Measurements from ENCODE around the gene GTF2H1. TPM values are rescaled to one million over a fixed set of nuclear protein-coding genes. Genes with fewer than 3 reads are reported as not detected.

The GTF2H1 gene
- total RNA-seq, 1 donor from 2014 or later, result 45.2 TPM

GRCh38 chr11:18330921-18331320 is 8.6 kb downstream of the GTF2H1 start:
- Histone ChIP-seq H2AFZ (replicated peaks) (no peak overlapping the region), H3F3A (ENCODE audit: low read depth) (no peaks in the 10 kb centered on the region), H3K9ac (no peak overlapping the region), H3K27ac (no peak overlapping the region), H3K4me1 (no peaks in the 10 kb centered on the region), H3K4me3 (no peak overlapping the region), H3K9me3 (ENCODE audit: low read depth) (no peaks in the 10 kb centered on the region), H3K79me2 (ENCODE audit: low read depth) (peaks cover 60% of the 10 kb centered on the region), H3K27me3 (no peaks in the 10 kb centered on the region), H3K4me2 (no peak overlapping the region), H3K36me3 (peaks cover 17% of the 10 kb centered on the region), H4K20me1 (ENCODE audit: low read depth) (peaks cover 7% of the 10 kb centered on the region)
- H3K27me3 Mint-ChIP-seq (ENCODE audit: insufficient read depth, low read depth), result no peaks in the 10 kb centered on the region
- no peaks in the 10 kb centered on the region for H3K9me3 Mint-ChIP-seq
- no peak overlapping the region for H3K27ac Mint-ChIP-seq
- no peak overlapping the region for H3K4me3 Mint-ChIP-seq
- no peaks in the 10 kb centered on the region for H3K4me1 Mint-ChIP-seq
- DNase-seq (ENCODE audit: low spot score), result no peak
- TF ChIP-seq EZH2phosphoT487 (IDR thresholded peaks at IDR 0.05), result no peak
- TF ChIP-seq CTCF (IDR thresholded peaks at IDR 0.05), result no peak
- no peak for TF ChIP-seq EZH2 (IDR thresholded peaks at IDR 0.05)
- H3K36me3 Mint-ChIP-seq, result peaks cover 15% of the 10 kb centered on the region

- H3K27ac ChIP-seq, result no peak overlapping the region
Measured at GRCh38 chr11:18332302-18332701, 9.9 kb downstream of the GTF2H1 start.

GRCh38 chr11:18332891-18333290 is 10.5 kb downstream of the GTF2H1 start:
- H3K4me1 ChIP-seq, result no peaks in the 10 kb centered on the region
- Mint-ChIP-seq H3K36me3 (peaks cover 15% of the 10 kb centered on the region), H3K27me3 (ENCODE audit: insufficient read depth, low read depth) (no peaks in the 10 kb centered on the region), H3K4me3 (no peak overlapping the region), H3K27ac (no peak overlapping the region), H3K4me1 (no peaks in the 10 kb centered on the region), H3K9me3 (no peaks in the 10 kb centered on the region)
- H3K4me3 ChIP-seq, result no peak overlapping the region
- H3K4me2 ChIP-seq, result no peak overlapping the region
- DNase-seq (ENCODE audit: low spot score), result no peak
- no peaks in the 10 kb centered on the region for H3K9me3 ChIP-seq (ENCODE audit: low read depth)
- H3K79me2 ChIP-seq (ENCODE audit: low read depth), result peaks cover 42% of the 10 kb centered on the region
- no peak overlapping the region for H2AFZ ChIP-seq (replicated peaks)
- H4K20me1 ChIP-seq (ENCODE audit: low read depth), result peaks cover 7% of the 10 kb centered on the region
- H3K27me3 ChIP-seq, result no peaks in the 10 kb centered on the region
- TF ChIP-seq EZH2phosphoT487 (IDR thresholded peaks at IDR 0.05) (no peak), EZH2 (IDR thresholded peaks at IDR 0.05) (no peak), CTCF (IDR thresholded peaks at IDR 0.05) (no peak)
- no peaks in the 10 kb centered on the region for H3F3A ChIP-seq (ENCODE audit: low read depth)
- peaks cover 17% of the 10 kb centered on the region for H3K36me3 ChIP-seq
- H3K27ac ChIP-seq, result no peak overlapping the region
- H3K9ac ChIP-seq, result no peak overlapping the region

More at GRCh38 chr11:18332302-18332701, 9.9 kb downstream of the GTF2H1 start:
- Histone ChIP-seq H3K9ac (no peak overlapping the region), H4K20me1 (ENCODE audit: low read depth) (peaks cover 7% of the 10 kb centered on the region), H3K79me2 (ENCODE audit: low read depth) (peaks cover 47% of the 10 kb centered on the region), H3K4me1 (no peaks in the 10 kb centered on the region), H3K27me3 (no peaks in the 10 kb centered on the region), H3K4me3 (no peak overlapping the region), H3K4me2 (no peak overlapping the region), H3K36me3 (peaks cover 17% of the 10 kb centered on the region), H2AFZ (replicated peaks) (no peak overlapping the region), H3K9me3 (ENCODE audit: low read depth) (no peaks in the 10 kb centered on the region), H3F3A (ENCODE audit: low read depth) (no peaks in the 10 kb centered on the region)
- no peak for TF ChIP-seq EZH2phosphoT487 (IDR thresholded peaks at IDR 0.05)
- no peak for TF ChIP-seq EZH2 (IDR thresholded peaks at IDR 0.05)
- no peak for TF ChIP-seq CTCF (IDR thresholded peaks at IDR 0.05)
- Mint-ChIP-seq H3K27ac (no peak overlapping the region), H3K4me1 (no peaks in the 10 kb centered on the region), H3K4me3 (no peak overlapping the region), H3K27me3 (ENCODE audit: insufficient read depth, low read depth) (no peaks in the 10 kb centered on the region), H3K36me3 (peaks cover 14% of the 10 kb centered on the region), H3K9me3 (no peaks in the 10 kb centered on the region)
- no peak for DNase-seq (ENCODE audit: low spot score)

Measured in neural progenitor cell (in vitro differentiated cells).